ENCODE measurements around the gene BANF2.

BANF2 gene

GRCh38 chr20:17710379-17711266, 10.9 kb downstream of the BANF2 start:
- no peak for DNase-seq (ENCODE audit: low read depth)

GRCh38 chr20:17711267-17711627, 11.5 kb downstream of the BANF2 start:
- DNase-seq (ENCODE audit: low read depth) = no peak

- DNase-seq (ENCODE audit: low read depth) = no peak
Observed at GRCh38 chr20:17712201-17712600, 12.4 kb downstream of the BANF2 start.

GRCh38 chr20:17712708-17713107, 12.9 kb downstream of the BANF2 start:
- no peak for DNase-seq (ENCODE audit: low read depth)

- no peak for DNase-seq (ENCODE audit: low read depth)
Observed at GRCh38 chr20:17714597-17714996, 14.8 kb downstream of the BANF2 start.

- no peak for DNase-seq (ENCODE audit: low read depth)
Observed at GRCh38 chr20:17715075-17715474, 15.3 kb downstream of the BANF2 start.

GRCh38 chr20:17716331-17716730, 16.6 kb downstream of the BANF2 start:
- DNase-seq (ENCODE audit: low read depth) = no peak

GRCh38 chr20:17720755-17721154, 21.0 kb downstream of the BANF2 start:
- no peak for DNase-seq (ENCODE audit: low read depth)

GRCh38 chr20:17721802-17722486, 22.2 kb downstream of the BANF2 start:
- DNase-seq (ENCODE audit: low read depth) = no peak

GRCh38 chr20:17722493-17723300, 22.9 kb downstream of the BANF2 start:
- no peak for DNase-seq (ENCODE audit: low read depth)

- DNase-seq (ENCODE audit: low read depth) = no peak
Observed at GRCh38 chr20:17723301-17723691, 23.5 kb downstream of the BANF2 start.

- DNase-seq (ENCODE audit: low read depth) = no peak
Observed at GRCh38 chr20:17725094-17725835, 25.5 kb downstream of the BANF2 start.

GRCh38 chr20:17726902-17727301, 27.1 kb downstream of the BANF2 start:
- DNase-seq (ENCODE audit: low read depth) = no peak

GRCh38 chr20:17727351-17727750, 27.6 kb downstream of the BANF2 start:
- no peak for DNase-seq (ENCODE audit: low read depth)

GRCh38 chr20:17728074-17728473, 28.3 kb downstream of the BANF2 start:
- no peak for DNase-seq (ENCODE audit: low read depth)

GRCh38 chr20:17730071-17730470, 30.3 kb downstream of the BANF2 start:
- DNase-seq (ENCODE audit: low read depth) = no peak

GRCh38 chr20:17731233-17731632, 31.5 kb downstream of the BANF2 start:
- DNase-seq (ENCODE audit: low read depth) = no peak

- DNase-seq (ENCODE audit: low read depth) = no peak
Observed at GRCh38 chr20:17732907-17733521, 33.2 kb downstream of the BANF2 start.

GRCh38 chr20:17733767-17734304, 34.1 kb downstream of the BANF2 start:
- no peak for DNase-seq (ENCODE audit: low read depth)

GRCh38 chr20:17734374-17734773, 34.6 kb downstream of the BANF2 start:
- DNase-seq (ENCODE audit: low read depth) = no peak

GRCh38 chr20:17735206-17735804, 35.5 kb downstream of the BANF2 start:
- DNase-seq (ENCODE audit: low read depth) = no peak
